H1 (cell line): ENCODE data around the gene USF1. TPM values are rescaled to one million over a fixed set of nuclear protein-coding genes. Genes with fewer than 3 reads are reported as not detected.

ENCODE experiments used
- CTCF ChIA-PET: fragments of 300-600 bp; sonication (Branson Sonifier 250); formaldehyde crosslinking; loops from one replicate; lab custom pipeline; 2021; ENCODE audit not compliant: partially characterized antibody; lab: Charles Lee
- POLR2A ChIA-PET: fragments of 300-600 bp; sonication (Branson Sonifier 250); formaldehyde crosslinking; loops from one replicate; lab custom pipeline; 2021; ENCODE audit warnings: inconsistent platforms; ENCODE audit not compliant: partially characterized antibody; lab: Charles Lee
- DNase-seq, 2 experiments: peaks; one replicate each; pipeline versions ENCODE4 v3.0.0 to v3.0.0-alpha.2; 2010 to 2022; ENCODE audit warnings: low spot score in 2 of 2, low read depth in 1 of 2, mixed read lengths in 1 of 2
- FAIRE-seq: peaks from 2 replicates; lab custom pipeline; 2011; peaks lifted over from hg19 to GRCh38; lab: Jason Lieb, UNC
- H2AFZ ChIP-seq: 2 replicates; pipeline ENCODE4 v1.8.1; 2012; ENCODE audit warnings: low read length, inconsistent platforms
- H2AK5ac ChIP-seq: 2 replicates; pipeline ENCODE4 v1.6.1; 2013; ENCODE audit warnings: low read depth, low read length
- H2BK120ac ChIP-seq: replicated peaks from 2 replicates; pipeline ENCODE3; 2013; ENCODE audit warnings: low read depth, low read length, inconsistent platforms
- H2BK12ac ChIP-seq: 2 replicates; pipeline ENCODE4 v1.6.1; 2013; ENCODE audit warnings: low read depth, low read length
- H2BK15ac ChIP-seq: 2 replicates; pipeline ENCODE4 v1.6.1; 2013; ENCODE audit warnings: low read length
- H2BK20ac ChIP-seq: 2 replicates; pipeline ENCODE4 v1.6.1; 2013; ENCODE audit warnings: low read length
- H2BK5ac ChIP-seq: 2 replicates; pipeline ENCODE4 v1.6.1; 2013; ENCODE audit warnings: low read depth, low read length
- H3K14ac ChIP-seq: 2 replicates; pipeline ENCODE4 v1.6.1; 2013; ENCODE audit warnings: inconsistent platforms; ENCODE audit not compliant: insufficient read length
- H3K18ac ChIP-seq: 2 replicates; pipeline ENCODE4 v1.6.1; 2013; ENCODE audit warnings: low read length; ENCODE audit errors: extremely low read depth
- H3K23ac ChIP-seq: 2 replicates; pipeline ENCODE4 v1.6.1; 2013; ENCODE audit warnings: inconsistent platforms; ENCODE audit not compliant: insufficient read length
- H3K23me2 ChIP-seq: 2 replicates; pipeline ENCODE4 v1.6.1; 2013; ENCODE audit warnings: low read depth, low read length
- H3K27ac ChIP-seq: 2 replicates; pipeline ENCODE4 v1.6.1; 2011; ENCODE audit warnings: low read depth, low read length, inconsistent platforms
- H3K27me3 ChIP-seq, 4 experiments: replicated peaks in 1 of 4; 1 replicate in 1 of 4; 2 replicates in 3 of 4; pipeline versions ENCODE4 v1.6.1 to v1.8.1; 2011 to 2013; ENCODE audit warnings: low read length in 3 of 4, mild to moderate bottlenecking in 3 of 4, inconsistent platforms in 2 of 4, mixed read lengths in 2 of 4, moderate library complexity in 1 of 4; ENCODE audit not compliant: control insufficient read depth in 3 of 4, insufficient read depth in 3 of 4; ENCODE audit errors: extremely low read depth in 1 of 4
- H3K36me3 ChIP-seq, 4 experiments: 2 replicates each; pipeline versions ENCODE4 v1.6.1 to v1.8.1; 2011 to 2013; ENCODE audit warnings: mild to moderate bottlenecking in 4 of 4, low read length in 3 of 4, moderate library complexity in 2 of 4, control low read depth in 1 of 4, inconsistent platforms in 1 of 4; ENCODE audit not compliant: insufficient read depth in 4 of 4, control insufficient read depth in 2 of 4
- H3K4ac ChIP-seq: replicated peaks from 2 replicates; pipeline ENCODE3; 2013; ENCODE audit warnings: low read length, low read depth, mixed read lengths, inconsistent platforms; ENCODE audit not compliant: insufficient read length
- H3K4me1 ChIP-seq, 4 experiments: replicated peaks in 1 of 4; 1 replicate in 1 of 4; 2 replicates in 3 of 4; pipeline versions ENCODE4 v1.6.1 to v1.8.1; 2011 to 2013; ENCODE audit warnings: low read length in 3 of 4, inconsistent platforms in 2 of 4, mixed read lengths in 1 of 4; ENCODE audit not compliant: insufficient read depth in 4 of 4, control insufficient read depth in 3 of 4
- H3K4me2 ChIP-seq, 2 experiments: 2 replicates each; pipeline versions ENCODE4 v1.6.1 to v1.8.1; 2011 to 2013; ENCODE audit warnings: low read depth in 2 of 2, low read length in 2 of 2, control low read depth in 1 of 2, inconsistent platforms in 1 of 2, mild to moderate bottlenecking in 1 of 2; ENCODE audit not compliant: insufficient read depth in 1 of 2
- H3K4me3 ChIP-seq, 4 experiments: fragments of 200-600, 300-600 bp in 1 of 4; sonication (generic), shearing (Covaris generic), sonication (Bioruptor Twin) in 1 of 4; 2 replicates each; pipeline versions ENCODE4 v1.5.1 to v1.8.1; 2011 to 2016; ENCODE audit warnings: low read length in 4 of 4, low read depth in 3 of 4, control low read depth in 2 of 4, inconsistent platforms in 2 of 4, mild to moderate bottlenecking in 2 of 4, mixed read lengths in 1 of 4, moderate library complexity in 1 of 4; ENCODE audit not compliant: insufficient read depth in 2 of 4; ENCODE audit errors: extremely low read depth in 1 of 4
- H3K56ac ChIP-seq: replicated peaks from 2 replicates; pipeline ENCODE3; 2013; ENCODE audit warnings: low read depth, mild to moderate bottlenecking, mixed read lengths, low read length, inconsistent platforms; ENCODE audit not compliant: insufficient read length
- H3K79me1 ChIP-seq: 2 replicates; pipeline ENCODE4 v1.6.1; 2013; ENCODE audit warnings: low read depth, low read length, control low read depth
- H3K79me2 ChIP-seq, 2 experiments: 2 replicates each; pipeline versions ENCODE4 v1.6.1 to v1.8.1; 2012 to 2013; ENCODE audit warnings: low read length in 2 of 2, mild to moderate bottlenecking in 2 of 2, inconsistent platforms in 1 of 2; ENCODE audit not compliant: insufficient read depth in 2 of 2, control insufficient read depth in 1 of 2
- H3K9ac ChIP-seq, 4 experiments: replicated peaks in 1 of 4; 1 replicate in 1 of 4; 2 replicates in 3 of 4; pipeline versions ENCODE4 v1.6.1 to v1.8.1; 2011 to 2013; ENCODE audit warnings: low read depth in 3 of 4, low read length in 3 of 4, control low read depth in 2 of 4, mild to moderate bottlenecking in 2 of 4, moderate library complexity in 2 of 4, inconsistent platforms in 1 of 4; ENCODE audit errors: extremely low read depth in 1 of 4
- H3K9me3 ChIP-seq, 2 experiments: 2 replicates each; pipeline versions ENCODE4 v1.6.1 to v1.8.1; 2012 to 2013; ENCODE audit warnings: mild to moderate bottlenecking in 2 of 2, moderate library complexity in 2 of 2, control low read depth in 1 of 2, inconsistent platforms in 1 of 2, low read depth in 1 of 2, low read length in 1 of 2, mixed read lengths in 1 of 2; ENCODE audit not compliant: insufficient read depth in 2 of 2
- H4K20me1 ChIP-seq, 2 experiments: replicated peaks in 1 of 2; 2 replicates each; pipeline versions ENCODE3 to v1.8.1; 2011 to 2013; ENCODE audit warnings: inconsistent platforms in 2 of 2, low read length in 2 of 2, mild to moderate bottlenecking in 1 of 2; ENCODE audit not compliant: insufficient read depth in 2 of 2, control insufficient read depth in 1 of 2
- H4K5ac ChIP-seq: 2 replicates; pipeline ENCODE4 v1.6.1; 2013; ENCODE audit warnings: low read length, low read depth, mixed read lengths, inconsistent platforms; ENCODE audit not compliant: insufficient read length
- H4K8ac ChIP-seq: 2 replicates; pipeline ENCODE4 v1.8.0; 2013; ENCODE audit warnings: mild to moderate bottlenecking, moderate library complexity, low read length, inconsistent platforms; ENCODE audit not compliant: insufficient read depth; ENCODE audit errors: extremely low read depth
- H4K91ac ChIP-seq: replicated peaks from 2 replicates; pipeline ENCODE3; 2013; ENCODE audit warnings: low read length, mixed read lengths, inconsistent platforms; ENCODE audit not compliant: insufficient read length
- FOSL1 ChIP-seq: IDR thresholded peaks from 2 replicates; pipeline ENCODE4 v1.6.1; 2011; ENCODE audit warnings: mild to moderate bottlenecking, low read depth, low read length, moderate library complexity; ENCODE audit not compliant: insufficient read depth
- HDAC6 ChIP-seq: IDR thresholded peaks from one replicate; pipeline ENCODE4 v1.7.1; 2012; ENCODE audit warnings: low read depth, mild to moderate bottlenecking, inconsistent platforms, low read length, moderate library complexity
- JUN ChIP-seq: IDR thresholded peaks from 2 replicates; pipeline ENCODE4 v1.6.1; 2011; ENCODE audit warnings: low read depth, mild to moderate bottlenecking, improper control_type of control experiment, low read length
- NRF1 ChIP-seq: IDR thresholded peaks from 2 replicates; pipeline ENCODE4 v1.6.1; 2011; ENCODE audit warnings: mild to moderate bottlenecking, low read depth, low read length, improper control_type of control experiment
- POLR2AphosphoS5 ChIP-seq: IDR thresholded peaks from 2 replicates; pipeline ENCODE4 v1.6.1; 2011; ENCODE audit warnings: low read depth, low read length
- POU5F1 ChIP-seq: IDR thresholded peaks from 2 replicates; pipeline ENCODE4 v1.6.1; 2011; ENCODE audit warnings: low read depth, mild to moderate bottlenecking, low read length, moderate library complexity
- RAD21 ChIP-seq, 2 experiments: IDR thresholded peaks in 1 of 2; conservative IDR thresholded peaks in 1 of 2; 2 replicates each; pipeline ENCODE4 v1.6.1; 2011; ENCODE audit warnings: low read depth in 2 of 2, low read length in 2 of 2, improper control_type of control experiment in 1 of 2, inconsistent platforms in 1 of 2, mild to moderate bottlenecking in 1 of 2, moderate library complexity in 1 of 2
- SAP30 ChIP-seq: fragments of 300-600 bp; sonication (generic); IDR thresholded peaks from 2 replicates; pipeline ENCODE4 v1.7.1; 2012; ENCODE audit warnings: low read length, moderate library complexity, mild to moderate bottlenecking, inconsistent platforms; ENCODE audit not compliant: insufficient read depth, insufficient replicate concordance
- SIRT6 ChIP-seq: IDR thresholded peaks from one replicate; pipeline ENCODE4 v1.7.1; 2012; ENCODE audit warnings: low read length, inconsistent platforms
- SRF ChIP-seq: IDR thresholded peaks from 2 replicates; pipeline ENCODE4 v1.6.1; 2011; ENCODE audit warnings: mild to moderate bottlenecking, low read depth, low read length, moderate library complexity
- WGBS, 2 experiments: shearing (Covaris generic) in 1 of 2; methylation state at CpG; one replicate each; pipeline versions ENCODE4 v1.1.6 to v1.1.7; 2013 to 2015; ENCODE audit warnings: low lambda C conversion rate in 2 of 2, mixed read lengths in 2 of 2, inconsistent platforms in 1 of 2, low coverage in 1 of 2, missing lambda C conversion rate in 1 of 2; ENCODE audit not compliant: insufficient replicate concordance in 2 of 2, insufficient coverage in 1 of 2, insufficient read length in 1 of 2; ENCODE audit errors: extremely low coverage in 1 of 2, missing lambda C conversion rate in 1 of 2; 5-methylcytosine and 5-hydroxymethylcytosine counted together
- polyA plus RNA-seq, 7 experiments: library from polyadenylated mRNA; depleted of rRNA in 3 of 7; stranded (reverse) in 5 of 7; unstranded in 2 of 7; fragments of >200 nt in 5 of 7; fragments of 200-250 nt in 2 of 7; gene quantifications; 1 replicate in 5 of 7; 2 replicates in 1 of 7; 4 replicates in 1 of 7; pipeline versions ENCODE4 v1.2.1 to v1.2.3, GENCODE V29; 2011 to 2013; ENCODE audit warnings: missing spikeins in 2 of 7, mixed read lengths in 2 of 7
- total RNA-seq: library from RNA; stranded (reverse); fragmentation: NEBNext Ultra II Directional; extraction: Animal tissue kit (Norgen Biotek cat#: 25700); gene quantifications from 2 replicates; pipeline ENCODE4 v1.2.1, GENCODE V29; 2021

USF1 gene
- total and polyA plus RNA-seq, 2 of the 8 experiments (the other 6 are each of a cell fraction or from before 2014, with no cell fraction given): 45.7 to 68.9 TPM

GRCh38 chr1:161032409-161032808 lies 13.4 kb downstream of the USF1 start:
- H2BK20ac ChIP-seq: no peak overlapping the region
- H3K36me3 ChIP-seq: peaks cover 0 to 5% (median 0%) of the 10 kb centered on the region in 4 experiments; a peak in 1 of 8 replicates
- no peak for DNase-seq
- H4K91ac ChIP-seq: no peak overlapping the region
- H3K23ac ChIP-seq: no peak overlapping the region
- no peak overlapping the region for H3K27ac ChIP-seq
- H3K23me2 ChIP-seq: no peaks in the 10 kb centered on the region
- no peaks in the 10 kb centered on the region for H3K27me3 ChIP-seq
- FAIRE-seq: no peak
- TF ChIP-seq POLR2AphosphoS5 (no peak), FOSL1 (no peak), JUN (no peak), SRF (no peak), SIRT6 (no peak), RAD21 (IDR thresholded peaks at IDR 0.05 in 1 of 2, conservative IDR thresholded peaks at IDR 0.05 in 1 of 2; ENCODE audit: low read depth in 2 of 2, low read length in 2 of 2) (no peak), HDAC6 (no peak), SAP30 (no peak), POU5F1 (no peak), NRF1 (no peak)
- ChIA-PET POLR2A (interaction anchor here (1.0 to 2.3 kb wide), 4 partner anchors 11 to 19 kb away, joined by 3 to 8 read pairs (median 4); partner anchors contain the start of genes F11R and USF1), CTCF (interaction anchor here (1.1 to 1.4 kb wide), 2 partner anchors 11 to 42 kb away, joined by 4 read pairs; partner anchors contain the start of gene F11R)
- no peak overlapping the region for H3K14ac ChIP-seq
- H3K4me1 ChIP-seq: peaks cover 2 to 5% (median 3%) of the 10 kb centered on the region in 4 experiments; a peak in 4 of 7 replicates
- H2AFZ ChIP-seq: no peak overlapping the region
- no peak overlapping the region for H2BK12ac ChIP-seq
- no peaks in the 10 kb centered on the region; the same call in 1 of the 2 replicates for H3K79me1 ChIP-seq
- H3K79me2 ChIP-seq: peaks cover 0 to 7% of the 10 kb centered on the region in 2 experiments; a peak in 1 of 4 replicates
- no peak overlapping the region for H4K8ac ChIP-seq
- no peak overlapping the region for H2BK5ac ChIP-seq
- H2BK120ac ChIP-seq: no peak overlapping the region
- no peak overlapping the region for H2AK5ac ChIP-seq
- H3K9me3 ChIP-seq: peaks cover 0 to 11% of the 10 kb centered on the region in 2 experiments; a peak in 1 of 4 replicates
- no peak overlapping the region for H3K56ac ChIP-seq
- H3K4me3 ChIP-seq: no peak overlapping the region
- H4K5ac ChIP-seq: no peak overlapping the region
- no peak overlapping the region for H3K18ac ChIP-seq
- no peak overlapping the region for H3K4ac ChIP-seq
- H2BK15ac ChIP-seq: no peak overlapping the region
- no peak overlapping the region for H3K9ac ChIP-seq
- H4K20me1 ChIP-seq: peaks cover 0 to 3% of the 10 kb centered on the region in 2 experiments
- no peak overlapping the region for H3K4me2 ChIP-seq
- 76% methylated on average over 1 of the region's 1 CpG; no CpG with 5 or more reads in 1 of the 2 experiments for WGBS, 2 experiments
